ENCODE data around the gene GANAB. TPM values are rescaled to one million over a fixed set of nuclear protein-coding genes. Genes with fewer than 3 reads are reported as not detected.

The GANAB gene
- total and polyA plus RNA-seq, 2 of the 13 experiments (the other 11 are each of a cell fraction or from before 2014, with no cell fraction given), result 99.5 to 234 TPM

- TF ChIP-seq ZNF530 (CRISPR knock-in tag; IDR thresholded peaks at IDR 0.05; ENCODE audit: low read depth) (no peak), ZNF256 (CRISPR knock-in tag; conservative IDR thresholded peaks at IDR 0.05) (no peak), MBNL3 (CRISPR knock-in tag; conservative IDR thresholded peaks at IDR 0.05) (no peak), ZNF225 (CRISPR knock-in tag; IDR thresholded peaks at IDR 0.05) (no peak), DNMT3B (CRISPR knock-in tag; conservative IDR thresholded peaks at IDR 0.05) (no peak), TGIF2 (CRISPR knock-in tag; IDR thresholded peaks at IDR 0.05) (no peak), SP2 (CRISPR knock-in tag; IDR thresholded peaks at IDR 0.05) (peak; percentile 42; the same call in 1 of the 2 replicates), ZFAT (CRISPR knock-in tag; conservative IDR thresholded peaks at IDR 0.05) (0 out of 2 replicates have a peak, but pooled peaks have one; percentile 44), ASH2L (IDR thresholded peaks at IDR 0.05; ENCODE audit: insufficient read length, low read depth, low read length) (no peak), SIX1 (CRISPR knock-in tag; IDR thresholded peaks at IDR 0.05; ENCODE audit: borderline replicate concordance) (no peak), ZNF318 (CRISPR knock-in tag; IDR thresholded peaks at IDR 0.05) (no peak), AGO2 (optimal IDR thresholded peaks at IDR 0.05; ENCODE audit: low read depth, low read length) (no peak), ZNF317 (CRISPR knock-in tag; IDR thresholded peaks at IDR 0.05) (no peak), GABPA (IDR thresholded peaks at IDR 0.05; ENCODE audit: low read depth, low read length) (peak; percentile 74), GABPA (CRISPR knock-in tag; IDR thresholded peaks at IDR 0.05; ENCODE audit: low read depth) (peak; percentile 75), ZNF75D (CRISPR knock-in tag; IDR thresholded peaks at IDR 0.05; ENCODE audit: borderline replicate concordance) (peak; percentile 60; the same call in 1 of the 2 replicates), ZNF503 (CRISPR knock-in tag; IDR thresholded peaks at IDR 0.05) (no peak), HHEX (CRISPR knock-in tag; IDR thresholded peaks at IDR 0.05) (no peak), NR1H2 (CRISPR knock-in tag; IDR thresholded peaks at IDR 0.05; ENCODE audit: borderline replicate concordance, low read depth) (peak; percentile 59; the same call in 1 of the 2 replicates), ZNF570 (CRISPR knock-in tag; IDR thresholded peaks at IDR 0.05; ENCODE audit: borderline replicate concordance) (no peak), KAT8 (CRISPR knock-in tag; IDR thresholded peaks at IDR 0.05) (no peak), ZNF709 (CRISPR knock-in tag; IDR thresholded peaks at IDR 0.05) (no peak; the same call in 1 of the 2 replicates), PBX2 (CRISPR knock-in tag; IDR thresholded peaks at IDR 0.05) (no peak)
Observed at GRCh38 chr11:62601122-62601371, 45.4 kb downstream of the GANAB start (continued).
